Measurements from ENCODE around the gene PHF21A.
A peak's percentile ranks its signal among the peaks of the same experiment; 100 is the strongest.

DNA sequence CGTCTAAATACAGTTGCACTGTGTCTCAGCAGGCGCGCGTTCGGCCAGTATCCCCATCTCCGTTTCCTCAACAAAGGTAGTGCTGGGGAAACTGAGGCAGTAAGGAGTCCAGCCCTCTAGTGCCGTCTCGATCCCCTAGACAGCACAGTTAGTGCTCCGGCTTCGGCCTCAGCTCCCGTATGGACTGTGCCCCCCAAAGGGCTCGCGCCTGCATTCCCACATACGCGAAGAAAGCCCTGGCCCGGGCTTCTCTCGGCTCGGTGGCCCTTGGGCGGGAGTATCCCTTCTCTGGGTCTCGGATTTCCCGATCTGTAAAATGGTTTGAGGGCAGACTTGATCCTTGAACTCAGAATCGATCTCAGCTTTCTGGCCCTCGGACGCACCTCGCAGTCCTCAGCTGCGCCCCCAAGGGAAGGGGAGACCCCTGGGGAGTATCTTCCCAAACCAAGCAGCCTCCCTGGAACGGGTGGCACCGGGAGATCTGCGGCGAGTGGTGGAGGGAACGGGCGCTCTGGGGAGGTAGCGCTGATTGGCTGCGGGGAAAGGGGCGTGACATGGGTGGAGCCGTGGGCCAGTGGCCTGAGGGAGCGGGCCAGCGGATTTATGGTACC is 202.8 kb downstream of the PHF21A start:
- TF ChIP-seq, protein P1, sequence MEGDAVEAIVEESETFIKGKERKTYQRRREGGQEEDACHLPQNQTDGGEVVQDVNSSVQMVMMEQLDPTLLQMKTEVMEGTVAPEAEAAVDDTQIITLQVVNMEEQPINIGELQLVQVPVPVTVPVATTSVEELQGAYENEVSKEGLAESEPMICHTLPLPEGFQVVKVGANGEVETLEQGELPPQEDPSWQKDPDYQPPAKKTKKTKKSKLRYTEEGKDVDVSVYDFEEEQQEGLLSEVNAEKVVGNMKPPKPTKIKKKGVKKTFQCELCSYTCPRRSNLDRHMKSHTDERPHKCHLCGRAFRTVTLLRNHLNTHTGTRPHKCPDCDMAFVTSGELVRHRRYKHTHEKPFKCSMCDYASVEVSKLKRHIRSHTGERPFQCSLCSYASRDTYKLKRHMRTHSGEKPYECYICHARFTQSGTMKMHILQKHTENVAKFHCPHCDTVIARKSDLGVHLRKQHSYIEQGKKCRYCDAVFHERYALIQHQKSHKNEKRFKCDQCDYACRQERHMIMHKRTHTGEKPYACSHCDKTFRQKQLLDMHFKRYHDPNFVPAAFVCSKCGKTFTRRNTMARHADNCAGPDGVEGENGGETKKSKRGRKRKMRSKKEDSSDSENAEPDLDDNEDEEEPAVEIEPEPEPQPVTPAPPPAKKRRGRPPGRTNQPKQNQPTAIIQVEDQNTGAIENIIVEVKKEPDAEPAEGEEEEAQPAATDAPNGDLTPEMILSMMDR (IDR thresholded peaks at IDR 0.05): no peak
- TF ChIP-seq POLR2A (IDR thresholded peaks at IDR 0.05): peak; percentile 40 to 79
